ENCODE data around the gene SRPK2. TPM values are rescaled to one million over a fixed set of nuclear protein-coding genes. Genes with fewer than 3 reads are reported as not detected.

The SRPK2 gene
- total RNA-seq, 1 experiment from 2014 or later = 50.5 TPM

DNA sequence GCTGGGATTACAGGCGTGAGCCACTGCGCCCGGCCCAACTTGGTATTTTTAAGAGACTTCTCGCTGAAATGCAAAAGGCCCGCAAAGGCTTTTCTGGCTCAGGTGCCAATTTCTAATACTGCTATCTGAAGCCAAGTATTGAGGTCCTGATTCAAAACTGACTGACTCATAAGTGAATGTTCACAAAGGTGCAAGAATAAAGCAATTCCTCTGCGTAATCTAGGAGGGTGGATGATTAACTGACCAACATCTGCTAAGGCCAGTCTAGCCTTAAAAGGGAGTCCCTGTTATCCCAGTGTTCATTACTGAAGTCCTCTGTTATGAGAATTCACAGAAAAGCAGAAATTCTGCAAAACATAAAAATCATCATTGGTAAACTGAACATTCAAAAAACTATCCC, 111.4 kb downstream of the SRPK2 start:
- CTCF ChIA-PET = interaction anchor here (0.5 kb wide), 1 partner anchor 835 kb away, joined by 4 read pairs; the partner anchor contains the start of gene SYPL1
- DNase-seq (ENCODE audit: low spot score) = no peak
- TF ChIP-seq, protein P1, sequence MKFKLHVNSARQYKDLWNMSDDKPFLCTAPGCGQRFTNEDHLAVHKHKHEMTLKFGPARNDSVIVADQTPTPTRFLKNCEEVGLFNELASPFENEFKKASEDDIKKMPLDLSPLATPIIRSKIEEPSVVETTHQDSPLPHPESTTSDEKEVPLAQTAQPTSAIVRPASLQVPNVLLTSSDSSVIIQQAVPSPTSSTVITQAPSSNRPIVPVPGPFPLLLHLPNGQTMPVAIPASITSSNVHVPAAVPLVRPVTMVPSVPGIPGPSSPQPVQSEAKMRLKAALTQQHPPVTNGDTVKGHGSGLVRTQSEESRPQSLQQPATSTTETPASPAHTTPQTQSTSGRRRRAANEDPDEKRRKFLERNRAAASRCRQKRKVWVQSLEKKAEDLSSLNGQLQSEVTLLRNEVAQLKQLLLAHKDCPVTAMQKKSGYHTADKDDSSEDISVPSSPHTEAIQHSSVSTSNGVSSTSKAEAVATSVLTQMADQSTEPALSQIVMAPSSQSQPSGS (CRISPR knock-in tag; IDR thresholded peaks at IDR 0.05; ENCODE audit: borderline replicate concordance, low read depth) = no peak
- TF ChIP-seq, protein P2, sequence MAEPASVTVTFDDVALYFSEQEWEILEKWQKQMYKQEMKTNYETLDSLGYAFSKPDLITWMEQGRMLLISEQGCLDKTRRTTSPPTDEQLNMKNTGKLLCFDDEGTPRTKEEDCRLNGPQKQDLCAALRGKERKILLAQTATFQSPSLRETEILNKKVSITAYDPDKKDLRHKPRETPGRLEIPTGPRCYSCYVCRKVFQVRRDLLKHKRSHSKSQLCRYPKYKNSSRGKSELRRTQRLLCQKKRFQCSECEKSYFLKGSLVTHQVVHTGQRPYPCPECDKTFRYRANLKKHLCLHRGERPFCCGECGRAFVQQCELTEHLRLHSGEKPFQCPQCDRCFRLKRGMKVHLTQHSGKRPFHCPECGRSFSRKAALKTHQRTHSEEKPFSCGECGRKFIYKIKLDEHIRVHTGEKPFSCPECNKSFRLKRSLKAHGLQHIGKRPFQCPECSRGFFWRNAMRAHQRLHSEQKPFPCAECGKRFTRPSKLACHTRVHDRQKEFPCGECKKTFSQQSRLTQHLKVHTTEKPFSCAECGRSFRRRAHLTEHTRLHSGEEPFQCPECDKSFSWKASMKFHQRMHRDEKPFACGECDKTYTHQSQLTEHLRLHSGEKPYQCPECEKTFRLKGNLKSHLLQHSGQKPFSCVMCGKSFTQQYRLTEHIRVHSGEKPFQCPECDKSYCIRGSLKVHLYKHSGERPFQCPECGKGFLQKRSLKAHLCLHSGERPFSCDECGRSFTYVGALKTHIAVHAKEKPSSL (CRISPR knock-in tag; conservative IDR thresholded peaks at IDR 0.05) = no peak
- TF ChIP-seq, protein P3, sequence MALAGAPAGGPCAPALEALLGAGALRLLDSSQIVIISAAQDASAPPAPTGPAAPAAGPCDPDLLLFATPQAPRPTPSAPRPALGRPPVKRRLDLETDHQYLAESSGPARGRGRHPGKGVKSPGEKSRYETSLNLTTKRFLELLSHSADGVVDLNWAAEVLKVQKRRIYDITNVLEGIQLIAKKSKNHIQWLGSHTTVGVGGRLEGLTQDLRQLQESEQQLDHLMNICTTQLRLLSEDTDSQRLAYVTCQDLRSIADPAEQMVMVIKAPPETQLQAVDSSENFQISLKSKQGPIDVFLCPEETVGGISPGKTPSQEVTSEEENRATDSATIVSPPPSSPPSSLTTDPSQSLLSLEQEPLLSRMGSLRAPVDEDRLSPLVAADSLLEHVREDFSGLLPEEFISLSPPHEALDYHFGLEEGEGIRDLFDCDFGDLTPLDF (CRISPR knock-in tag; IDR thresholded peaks at IDR 0.05) = no peak
- TF ChIP-seq ZNF121 (CRISPR knock-in tag; IDR thresholded peaks at IDR 0.05) (no peak), RORB (CRISPR knock-in tag; IDR thresholded peaks at IDR 0.05) (no peak), GTF2I (CRISPR knock-in tag; conservative IDR thresholded peaks at IDR 0.05) (no peak), NR2C2 (CRISPR knock-in tag; IDR thresholded peaks at IDR 0.05) (no peak), NFYB (CRISPR knock-in tag; conservative IDR thresholded peaks at IDR 0.05; ENCODE audit: low read depth) (no peak)
- Mint-ChIP-seq H3K4me1 (peaks cover 23% of the 10 kb centered on the region), H3K4me3 (no peak overlapping the region), H3K27me3 (ENCODE audit: low read depth) (no peaks in the 10 kb centered on the region), H3K9me3 (no peaks in the 10 kb centered on the region), H3K27ac (peak overlapping the region; percentile 12; the same call in 1 of the 2 replicates), H3K36me3 (no peaks in the 10 kb centered on the region)
- POLR2A ChIA-PET = no interaction called here
- no peak for ATAC-seq

DNA sequence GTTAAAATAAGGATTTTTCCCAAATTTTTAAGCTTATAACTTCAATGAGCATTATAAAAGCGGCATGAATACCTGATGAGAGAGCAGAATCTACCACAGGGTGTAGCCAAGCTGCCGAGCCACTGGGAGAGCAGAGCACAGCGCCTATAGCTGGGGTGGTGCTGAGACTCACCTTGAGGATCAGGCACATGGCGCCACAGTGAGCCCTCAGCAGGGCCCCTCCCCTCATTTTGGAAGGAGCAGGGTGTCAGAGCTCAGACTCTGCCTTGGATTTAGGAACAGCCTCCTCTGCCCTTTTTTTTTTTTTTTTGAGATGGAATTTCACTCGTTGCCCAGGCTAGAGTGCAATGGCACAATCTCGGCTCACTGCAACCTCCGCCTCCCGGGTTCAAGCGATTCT, 118.6 kb downstream of the SRPK2 start:
- ChIA-PET CTCF (no interaction called here), POLR2A (interaction anchor here (0.6 kb wide), 1 partner anchor 12 kb away, joined by 3 read pairs; no protein-coding TSS in a partner anchor)
- DNase-seq (ENCODE audit: low spot score) = peak; percentile 20
- H3K4me1 Mint-ChIP-seq = peaks cover 34% of the 10 kb centered on the region
- H3K36me3 Mint-ChIP-seq = no peaks in the 10 kb centered on the region
- no peaks in the 10 kb centered on the region for H3K9me3 Mint-ChIP-seq
- peak; percentile 89 for ATAC-seq
- H3K4me3 Mint-ChIP-seq = no peak overlapping the region
- no peaks in the 10 kb centered on the region for H3K27me3 Mint-ChIP-seq (ENCODE audit: low read depth)
- TF ChIP-seq NFYB (CRISPR knock-in tag; conservative IDR thresholded peaks at IDR 0.05; ENCODE audit: low read depth) (no peak), NR2C2 (CRISPR knock-in tag; IDR thresholded peaks at IDR 0.05) (no peak), SP1 (CRISPR knock-in tag; conservative IDR thresholded peaks at IDR 0.05) (no peak), TP53 (CRISPR knock-in tag; IDR thresholded peaks at IDR 0.05) (no peak), ZBTB21 (CRISPR knock-in tag; IDR thresholded peaks at IDR 0.05; ENCODE audit: borderline replicate concordance) (no peak), ZNF232 (CRISPR knock-in tag; IDR thresholded peaks at IDR 0.05) (no peak)
- TF ChIP-seq, protein P4, sequence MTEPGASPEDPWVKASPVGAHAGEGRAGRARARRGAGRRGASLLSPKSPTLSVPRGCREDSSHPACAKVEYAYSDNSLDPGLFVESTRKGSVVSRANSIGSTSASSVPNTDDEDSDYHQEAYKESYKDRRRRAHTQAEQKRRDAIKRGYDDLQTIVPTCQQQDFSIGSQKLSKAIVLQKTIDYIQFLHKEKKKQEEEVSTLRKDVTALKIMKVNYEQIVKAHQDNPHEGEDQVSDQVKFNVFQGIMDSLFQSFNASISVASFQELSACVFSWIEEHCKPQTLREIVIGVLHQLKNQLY (CRISPR knock-in tag; IDR thresholded peaks at IDR 0.05) = no peak
- TF ChIP-seq, protein P5, sequence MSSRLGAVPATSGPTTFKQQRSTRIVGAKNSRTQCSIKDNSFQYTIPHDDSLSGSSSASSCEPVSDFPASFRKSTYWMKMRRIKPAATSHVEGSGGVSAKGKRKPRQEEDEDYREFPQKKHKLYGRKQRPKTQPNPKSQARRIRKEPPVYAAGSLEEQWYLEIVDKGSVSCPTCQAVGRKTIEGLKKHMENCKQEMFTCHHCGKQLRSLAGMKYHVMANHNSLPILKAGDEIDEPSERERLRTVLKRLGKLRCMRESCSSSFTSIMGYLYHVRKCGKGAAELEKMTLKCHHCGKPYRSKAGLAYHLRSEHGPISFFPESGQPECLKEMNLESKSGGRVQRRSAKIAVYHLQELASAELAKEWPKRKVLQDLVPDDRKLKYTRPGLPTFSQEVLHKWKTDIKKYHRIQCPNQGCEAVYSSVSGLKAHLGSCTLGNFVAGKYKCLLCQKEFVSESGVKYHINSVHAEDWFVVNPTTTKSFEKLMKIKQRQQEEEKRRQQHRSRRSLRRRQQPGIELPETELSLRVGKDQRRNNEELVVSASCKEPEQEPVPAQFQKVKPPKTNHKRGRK (CRISPR knock-in tag; IDR thresholded peaks at IDR 0.05; ENCODE audit: borderline replicate concordance) = no peak
- TF ChIP-seq, protein P6, sequence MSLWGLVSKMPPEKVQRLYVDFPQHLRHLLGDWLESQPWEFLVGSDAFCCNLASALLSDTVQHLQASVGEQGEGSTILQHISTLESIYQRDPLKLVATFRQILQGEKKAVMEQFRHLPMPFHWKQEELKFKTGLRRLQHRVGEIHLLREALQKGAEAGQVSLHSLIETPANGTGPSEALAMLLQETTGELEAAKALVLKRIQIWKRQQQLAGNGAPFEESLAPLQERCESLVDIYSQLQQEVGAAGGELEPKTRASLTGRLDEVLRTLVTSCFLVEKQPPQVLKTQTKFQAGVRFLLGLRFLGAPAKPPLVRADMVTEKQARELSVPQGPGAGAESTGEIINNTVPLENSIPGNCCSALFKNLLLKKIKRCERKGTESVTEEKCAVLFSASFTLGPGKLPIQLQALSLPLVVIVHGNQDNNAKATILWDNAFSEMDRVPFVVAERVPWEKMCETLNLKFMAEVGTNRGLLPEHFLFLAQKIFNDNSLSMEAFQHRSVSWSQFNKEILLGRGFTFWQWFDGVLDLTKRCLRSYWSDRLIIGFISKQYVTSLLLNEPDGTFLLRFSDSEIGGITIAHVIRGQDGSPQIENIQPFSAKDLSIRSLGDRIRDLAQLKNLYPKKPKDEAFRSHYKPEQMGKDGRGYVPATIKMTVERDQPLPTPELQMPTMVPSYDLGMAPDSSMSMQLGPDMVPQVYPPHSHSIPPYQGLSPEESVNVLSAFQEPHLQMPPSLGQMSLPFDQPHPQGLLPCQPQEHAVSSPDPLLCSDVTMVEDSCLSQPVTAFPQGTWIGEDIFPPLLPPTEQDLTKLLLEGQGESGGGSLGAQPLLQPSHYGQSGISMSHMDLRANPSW (CRISPR knock-in tag; conservative IDR thresholded peaks at IDR 0.05; ENCODE audit: low read depth) = no peak
- TF ChIP-seq, protein P7, sequence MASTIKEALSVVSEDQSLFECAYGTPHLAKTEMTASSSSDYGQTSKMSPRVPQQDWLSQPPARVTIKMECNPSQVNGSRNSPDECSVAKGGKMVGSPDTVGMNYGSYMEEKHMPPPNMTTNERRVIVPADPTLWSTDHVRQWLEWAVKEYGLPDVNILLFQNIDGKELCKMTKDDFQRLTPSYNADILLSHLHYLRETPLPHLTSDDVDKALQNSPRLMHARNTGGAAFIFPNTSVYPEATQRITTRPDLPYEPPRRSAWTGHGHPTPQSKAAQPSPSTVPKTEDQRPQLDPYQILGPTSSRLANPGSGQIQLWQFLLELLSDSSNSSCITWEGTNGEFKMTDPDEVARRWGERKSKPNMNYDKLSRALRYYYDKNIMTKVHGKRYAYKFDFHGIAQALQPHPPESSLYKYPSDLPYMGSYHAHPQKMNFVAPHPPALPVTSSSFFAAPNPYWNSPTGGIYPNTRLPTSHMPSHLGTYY (CRISPR knock-in tag; IDR thresholded peaks at IDR 0.05) = no peak
- TF ChIP-seq, protein P8, sequence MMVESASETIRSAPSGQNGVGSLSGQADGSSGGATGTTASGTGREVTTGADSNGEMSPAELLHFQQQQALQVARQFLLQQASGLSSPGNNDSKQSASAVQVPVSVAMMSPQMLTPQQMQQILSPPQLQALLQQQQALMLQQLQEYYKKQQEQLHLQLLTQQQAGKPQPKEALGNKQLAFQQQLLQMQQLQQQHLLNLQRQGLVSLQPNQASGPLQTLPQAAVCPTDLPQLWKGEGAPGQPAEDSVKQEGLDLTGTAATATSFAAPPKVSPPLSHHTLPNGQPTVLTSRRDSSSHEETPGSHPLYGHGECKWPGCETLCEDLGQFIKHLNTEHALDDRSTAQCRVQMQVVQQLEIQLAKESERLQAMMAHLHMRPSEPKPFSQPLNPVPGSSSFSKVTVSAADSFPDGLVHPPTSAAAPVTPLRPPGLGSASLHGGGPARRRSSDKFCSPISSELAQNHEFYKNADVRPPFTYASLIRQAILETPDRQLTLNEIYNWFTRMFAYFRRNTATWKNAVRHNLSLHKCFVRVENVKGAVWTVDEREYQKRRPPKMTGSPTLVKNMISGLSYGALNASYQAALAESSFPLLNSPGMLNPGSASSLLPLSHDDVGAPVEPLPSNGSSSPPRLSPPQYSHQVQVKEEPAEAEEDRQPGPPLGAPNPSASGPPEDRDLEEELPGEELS (CRISPR knock-in tag; IDR thresholded peaks at IDR 0.05) = no peak
- no peak overlapping the region for H3K27ac Mint-ChIP-seq
